Activated T-cell treated with anti-CD3 and anti-CD28 coated beads for 24 hours (primary cell): ENCODE results near the gene ITSN1.
"Not testable (repeated sequence)": the region's sequence is repeated elsewhere in the genome, so short reads cannot be mapped to it uniquely, and the experiment has no call there.

Source experiments
- DNase-seq: peaks from one replicate; pipeline ENCODE4 v3.0.0-alpha.2; 2020; ENCODE audit warnings: low read depth

Gene ITSN1

DNA sequence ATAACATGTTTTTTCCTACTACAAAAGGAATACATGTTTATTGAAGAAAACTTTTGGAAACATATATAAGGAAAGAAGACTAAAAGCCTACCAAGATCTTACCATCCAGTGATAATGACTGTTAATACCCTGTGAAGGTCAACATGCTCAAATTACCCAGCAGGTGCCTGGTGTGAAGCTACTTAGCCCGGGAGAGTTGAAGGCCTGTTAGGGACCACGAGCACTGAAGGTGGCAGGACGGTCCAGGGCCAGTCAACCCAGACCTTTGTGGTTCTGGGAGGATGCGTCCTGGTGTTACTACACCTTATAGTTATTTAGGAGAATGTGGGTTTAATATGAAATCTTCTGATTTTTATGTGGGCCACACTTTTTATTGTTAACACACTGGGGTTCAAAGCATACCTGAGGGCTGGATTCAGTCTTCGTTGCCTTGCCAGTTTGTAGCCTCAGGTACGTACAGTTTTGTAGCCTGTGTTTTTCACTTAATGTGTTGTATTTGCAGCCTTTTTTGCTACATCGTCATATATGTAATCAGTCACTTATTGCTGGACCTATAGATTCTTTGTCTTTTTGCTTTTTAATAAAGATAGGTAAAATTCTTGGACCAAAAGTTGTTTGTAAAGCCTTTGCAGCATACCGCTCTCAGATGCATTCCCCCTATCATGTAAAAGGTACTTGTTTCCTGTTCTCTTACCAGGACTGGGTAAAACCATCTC, 9.8 kb downstream of the ITSN1 start:
- DNase-seq: no peak

GRCh38 chr21:33654412-33654811, 12.1 kb downstream of the ITSN1 start:
- no peak for DNase-seq

DNA sequence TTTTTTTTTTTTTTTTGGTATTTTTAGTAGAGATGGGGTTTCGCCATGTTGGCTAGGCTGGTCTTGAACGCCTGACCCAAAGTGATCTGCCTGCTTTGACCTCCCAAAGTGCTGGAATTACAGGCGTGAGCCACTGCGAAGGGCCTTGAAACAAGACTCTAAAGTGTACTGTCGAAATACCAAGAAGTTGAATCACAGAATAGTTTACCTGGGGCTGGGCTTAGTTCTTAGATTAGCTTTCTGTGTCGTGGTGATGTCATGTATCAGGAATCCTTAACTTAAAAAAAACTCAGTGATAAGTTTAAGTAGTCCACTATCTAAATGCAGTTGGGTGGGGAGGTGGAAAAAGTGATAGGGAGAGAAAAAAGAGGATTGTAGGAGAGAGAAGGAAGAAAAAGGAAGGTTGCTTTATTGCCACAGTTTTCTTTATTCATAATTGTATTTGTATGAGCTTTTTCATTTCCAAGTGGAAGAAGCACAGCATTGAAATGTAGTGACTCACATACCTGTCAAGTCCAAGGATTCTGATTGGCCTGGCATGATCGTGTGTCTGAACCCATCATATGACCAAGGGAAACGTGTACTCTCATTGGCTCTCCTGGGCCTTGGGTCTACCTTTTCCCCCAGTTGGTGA, 13.4 kb downstream of the ITSN1 start:
- no peak for DNase-seq

DNA sequence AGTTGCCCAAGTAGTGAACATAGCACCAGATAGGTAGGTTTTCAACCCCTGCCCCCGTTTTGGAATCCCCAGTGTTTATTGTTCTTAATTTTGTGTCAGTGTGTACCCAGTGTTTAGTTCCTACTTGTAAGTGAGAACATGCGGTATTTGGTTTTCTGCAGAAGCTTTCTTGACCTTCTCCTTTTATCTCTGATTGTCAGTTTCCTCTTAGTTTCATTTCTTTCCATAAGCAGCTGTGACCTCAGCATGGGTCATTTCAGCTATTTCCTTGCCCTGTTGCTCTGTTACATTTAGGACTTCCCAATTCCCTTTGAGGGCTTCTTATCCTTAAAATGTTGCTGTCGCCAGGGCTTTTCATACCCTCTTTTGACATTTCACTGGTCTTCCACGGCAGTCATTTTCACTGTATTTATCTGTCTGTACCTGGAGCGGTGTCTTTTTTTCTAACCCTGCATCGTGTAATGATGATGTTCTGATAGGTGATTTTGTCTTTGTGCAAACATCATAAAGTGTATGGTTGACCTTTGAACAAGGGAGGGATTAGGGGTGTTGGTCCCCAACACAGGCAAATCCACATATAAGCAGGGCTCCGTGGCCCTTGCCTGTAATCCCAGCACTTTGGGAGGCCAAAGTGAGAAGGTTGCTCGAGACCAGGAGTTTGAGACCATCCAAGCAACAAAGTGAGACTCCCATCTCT, 15.0 kb downstream of the ITSN1 start:
- no peak for DNase-seq

GRCh38 chr21:33658919-33659567, 16.7 kb downstream of the ITSN1 start:
- DNase-seq: no peak

- DNase-seq: no peak
Measured at GRCh38 chr21:33659568-33659949, 17.3 kb downstream of the ITSN1 start.

DNA sequence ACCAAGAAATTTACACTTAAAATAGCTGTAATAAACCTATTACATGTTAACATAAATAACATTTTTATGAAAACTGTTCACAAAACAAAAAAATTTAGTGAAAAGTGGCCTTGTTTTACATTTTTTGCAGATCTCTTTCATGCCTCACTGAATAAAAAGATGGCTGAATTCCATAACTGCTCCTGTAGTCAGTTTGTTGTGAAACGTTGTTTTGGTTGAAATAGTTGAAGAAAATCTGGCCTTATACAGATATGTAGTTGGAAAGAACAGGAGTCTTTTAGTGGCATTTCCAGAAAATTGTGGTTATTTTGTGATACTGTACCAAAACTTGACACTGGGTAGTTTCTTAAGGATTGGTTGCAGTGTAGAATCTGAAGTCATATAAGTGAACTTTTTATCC, 18.1 kb downstream of the ITSN1 start:
- no peak for DNase-seq

DNA sequence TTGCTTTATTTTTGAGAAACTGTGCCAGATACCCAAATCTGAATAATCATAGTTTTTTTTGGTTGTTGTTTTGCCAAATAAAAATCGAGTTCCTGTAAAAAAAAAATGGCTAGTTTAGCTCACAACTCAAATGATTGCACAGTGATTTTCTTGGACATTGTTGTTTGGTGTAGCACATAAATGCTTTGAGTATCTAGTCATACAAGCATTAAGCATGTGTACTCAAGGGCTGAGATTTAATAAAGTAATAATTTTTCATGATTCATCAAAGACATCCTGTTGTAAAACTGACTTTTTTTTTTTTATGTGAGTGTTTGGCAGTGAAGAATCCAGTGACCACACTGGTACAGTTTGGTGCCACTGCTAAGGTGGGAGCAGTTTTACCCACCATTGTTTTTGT, 18.8 kb downstream of the ITSN1 start:
- no peak for DNase-seq

- no peak for DNase-seq
Measured at GRCh38 chr21:33662046-33662445, 19.7 kb downstream of the ITSN1 start.

DNA sequence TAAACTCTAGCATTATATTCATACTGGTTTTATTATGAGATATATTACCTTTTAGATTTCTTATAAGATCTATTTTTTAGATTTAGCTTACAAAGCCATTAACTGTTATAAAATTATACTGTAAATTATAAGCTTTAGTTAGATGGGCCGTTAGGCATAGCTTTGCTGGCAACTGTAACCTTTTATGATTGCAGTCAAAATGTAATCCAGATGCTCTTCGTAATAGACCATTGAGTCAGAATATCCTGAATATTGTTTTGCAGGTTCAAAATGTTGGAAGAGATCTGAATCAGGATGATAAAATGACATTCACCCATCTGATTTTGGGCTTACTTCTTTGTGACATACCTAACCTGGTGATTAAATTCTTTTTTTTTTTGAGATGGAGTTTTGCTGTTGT, 20.9 kb downstream of the ITSN1 start:
- no peak for DNase-seq

GRCh38 chr21:33664135-33664534, 21.8 kb downstream of the ITSN1 start:
- no peak for DNase-seq

DNA sequence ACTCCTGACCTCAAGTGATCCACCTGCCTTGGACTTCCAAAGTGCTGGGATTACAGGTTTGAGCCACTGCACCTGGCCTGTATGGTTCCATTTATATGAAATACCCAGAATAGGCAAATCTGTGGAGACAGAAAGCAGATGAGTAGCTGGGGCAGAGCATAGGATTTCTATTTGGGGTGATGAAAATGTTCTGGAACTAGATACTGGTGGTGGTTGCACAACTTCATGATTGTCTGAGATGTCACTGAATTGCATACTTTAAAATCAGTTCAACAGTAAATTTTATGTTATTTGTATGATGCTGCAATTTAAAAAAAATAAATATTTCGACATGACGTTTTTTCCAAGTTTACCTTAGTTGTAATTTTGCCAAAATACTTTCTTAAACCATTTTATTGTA, 23.9 kb downstream of the ITSN1 start:
- no peak for DNase-seq

DNA sequence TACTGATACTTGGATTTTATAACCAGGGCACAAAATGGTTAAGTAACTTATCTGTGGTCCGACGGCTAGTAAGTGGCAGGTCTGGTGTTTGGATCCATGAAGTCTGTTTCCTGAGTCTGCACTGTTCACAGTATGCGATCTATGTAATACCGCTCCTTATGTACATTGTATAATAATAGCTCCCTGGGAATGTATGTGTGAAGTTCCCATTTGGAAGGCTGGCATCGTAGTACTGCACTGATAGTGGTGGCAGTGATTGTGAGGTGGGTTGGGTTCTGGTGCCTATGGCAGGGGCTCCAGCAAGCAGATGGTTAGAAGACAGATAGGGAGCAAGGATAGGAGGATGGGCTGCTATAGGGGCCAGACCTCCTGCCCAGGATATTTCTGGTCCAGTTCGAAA, 25.3 kb downstream of the ITSN1 start:
- DNase-seq: no peak

DNA sequence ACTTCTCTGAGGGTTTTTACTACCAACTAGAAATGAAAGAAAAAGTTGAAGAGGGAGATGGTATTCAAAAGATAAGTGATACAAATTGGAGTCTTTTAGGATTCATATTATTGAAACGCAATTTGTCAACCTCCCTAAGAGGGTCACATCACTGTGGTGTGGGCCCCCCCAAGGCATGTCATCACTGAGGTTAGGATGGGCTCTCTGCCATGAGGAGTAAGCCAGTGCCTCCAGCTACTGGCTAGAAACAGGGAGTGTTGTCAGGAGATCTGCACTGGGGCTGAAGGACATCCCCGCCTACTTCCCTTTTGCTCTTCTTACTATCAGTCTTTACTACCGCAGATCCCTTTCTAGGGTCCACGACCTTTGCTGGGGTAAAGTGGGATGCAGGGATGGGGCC, 25.9 kb downstream of the ITSN1 start:
- DNase-seq: no peak

GRCh38 chr21:33668620-33669019, 26.3 kb downstream of the ITSN1 start:
- DNase-seq: no peak

- no peak for DNase-seq
Measured at GRCh38 chr21:33670076-33670978, 28.0 kb downstream of the ITSN1 start.

GRCh38 chr21:33673473-33673872, 31.2 kb downstream of the ITSN1 start:
- DNase-seq: no peak

DNA sequence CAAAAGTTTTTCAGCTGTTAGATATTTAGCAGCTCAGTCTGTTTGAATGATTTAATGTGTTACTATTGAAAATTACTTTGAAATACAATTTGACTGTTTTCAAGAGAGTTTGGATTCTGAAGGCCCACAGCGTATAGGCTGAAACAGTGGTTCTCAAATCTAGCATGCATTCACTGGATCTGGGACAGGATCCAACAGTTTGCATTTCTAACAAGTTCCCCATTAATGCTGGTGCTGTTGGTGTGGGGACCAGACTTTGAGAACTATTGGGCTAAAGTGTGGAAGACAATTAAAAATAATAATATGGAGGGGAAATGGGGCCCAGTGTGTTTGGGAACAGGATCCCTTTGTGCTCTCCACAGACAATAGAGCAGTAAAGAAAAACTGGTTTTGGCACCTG, 31.9 kb downstream of the ITSN1 start:
- DNase-seq: no peak

GRCh38 chr21:33676666-33677065, 34.4 kb downstream of the ITSN1 start:
- DNase-seq: not testable (repeated sequence)

- DNase-seq: no peak
Measured at GRCh38 chr21:33677450-33677849, 35.1 kb downstream of the ITSN1 start.

- DNase-seq: no peak
Measured at GRCh38 chr21:33680870-33681269, 38.6 kb downstream of the ITSN1 start.
